Loucy (cell line): ENCODE measurements around the gene FAM217A.

ENCODE experiments used
- H2AFZ ChIP-seq: fragments of 200-600 bp; sonication (generic); 2 replicates; pipeline ENCODE4 v1.6.0; 2016; ENCODE audit warnings: antibody characterized with exemption, mild to moderate bottlenecking, low read length, moderate library complexity
- H3F3A ChIP-seq: fragments of 200-600 bp; 2 replicates; pipeline ENCODE4 v1.6.0; 2016; ENCODE audit warnings: antibody characterized with exemption, low read depth, mild to moderate bottlenecking
- H3K27me3 ChIP-seq: fragments of 200-600 bp; sonication (generic); 2 replicates; pipeline ENCODE4 v1.6.1; 2014; ENCODE audit warnings: low read length, mild to moderate bottlenecking; ENCODE audit not compliant: insufficient read depth, poor library complexity, severe bottlenecking
- H3K36me3 ChIP-seq: fragments of 200-600 bp; sonication (generic); 2 replicates; pipeline ENCODE4 v1.6.1; 2016; ENCODE audit warnings: low read length; ENCODE audit not compliant: insufficient read depth
- H3K4me1 ChIP-seq: fragments of 200-600 bp; sonication (generic); 2 replicates; pipeline ENCODE4 v1.5.1; 2014; ENCODE audit warnings: low read length, mild to moderate bottlenecking; ENCODE audit not compliant: insufficient read depth, poor library complexity, severe bottlenecking
- H3K4me2 ChIP-seq: fragments of 200-600 bp; sonication (generic); 2 replicates; pipeline ENCODE4 v1.6.0; 2014; ENCODE audit warnings: antibody characterized with exemption, low read length, low read depth, mild to moderate bottlenecking; ENCODE audit not compliant: poor library complexity, severe bottlenecking
- H3K4me3 ChIP-seq: fragments of 200-600 bp; sonication (generic); 2 replicates; pipeline ENCODE4 v1.5.1; 2014; ENCODE audit warnings: low read length, mild to moderate bottlenecking, mixed read lengths; ENCODE audit not compliant: poor library complexity, severe bottlenecking
- H3K79me2 ChIP-seq: fragments of 200-600 bp; sonication (generic); 2 replicates; pipeline ENCODE4 v1.6.1; 2014; ENCODE audit warnings: low read length; ENCODE audit not compliant: insufficient read depth
- H3K9ac ChIP-seq: fragments of 200-600 bp; sonication (generic); 2 replicates; pipeline ENCODE4 v1.6.0; 2014; ENCODE audit warnings: mild to moderate bottlenecking, low read depth, low read length, moderate library complexity; ENCODE audit not compliant: poor library complexity, severe bottlenecking
- H3K9me2 ChIP-seq: fragments of 200-600 bp; sonication (generic); replicated peaks from 2 replicates; pipeline ENCODE4 v1.6.1; 2016; ENCODE audit warnings: low read depth, low read length, mixed read lengths
- H3K9me3 ChIP-seq: fragments of 200-600 bp; sonication (generic); 2 replicates; pipeline ENCODE4 v1.6.1; 2014; ENCODE audit warnings: mild to moderate bottlenecking, antibody characterized with exemption, low read length, low read depth; ENCODE audit not compliant: insufficient read depth
- H4K20me1 ChIP-seq: fragments of 200-600 bp; sonication (generic); 2 replicates; pipeline ENCODE4 v1.6.0; 2014; ENCODE audit warnings: antibody characterized with exemption, low read length, mild to moderate bottlenecking; ENCODE audit not compliant: insufficient read depth, poor library complexity, severe bottlenecking
- EZH2phosphoT487 ChIP-seq: fragments of 200-600 bp; IDR thresholded peaks from 2 replicates; pipeline ENCODE4 v1.6.1; 2018; ENCODE audit warnings: antibody characterized with exemption, mild to moderate bottlenecking, moderate library complexity, borderline replicate concordance
- TF ChIP-seq, protein P1 (sequence below): fragments of 200-600 bp; sonication (generic); conservative IDR thresholded peaks from 2 replicates; pipeline ENCODE4 v1.5.1; 2014; ENCODE audit warnings: mild to moderate bottlenecking, antibody characterized with exemption, low read length

Gene FAM217A

DNA sequence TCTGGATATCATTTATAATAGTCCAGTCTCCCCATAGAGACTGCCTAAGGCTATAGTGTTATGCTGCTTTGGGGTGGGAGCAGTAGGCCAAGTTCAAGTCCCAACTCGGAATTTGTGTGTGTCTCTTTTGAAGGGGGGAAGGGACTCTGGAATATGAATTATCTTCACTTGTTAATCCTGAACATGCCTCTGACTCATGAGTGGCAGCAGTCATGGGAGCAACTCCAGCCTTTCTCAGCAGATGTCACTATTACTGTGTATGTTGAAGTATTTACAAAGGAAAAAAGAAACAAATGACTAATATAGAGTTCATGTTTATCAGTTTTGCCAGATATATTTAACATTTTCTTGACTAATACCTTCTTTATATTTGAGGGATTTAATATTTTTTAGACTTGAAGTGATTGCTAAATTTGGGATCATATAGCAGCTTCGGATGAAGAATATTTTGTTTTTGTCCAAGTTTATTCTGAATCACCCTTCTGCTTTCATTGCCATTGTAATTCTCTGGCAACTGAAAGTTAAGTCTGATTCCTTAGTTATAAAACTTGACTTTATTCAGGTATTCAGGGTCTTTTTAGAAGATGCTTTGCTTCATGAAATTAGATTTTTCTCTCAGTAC lies 23.4 kb downstream of the FAM217A start:
- Histone ChIP-seq H3K4me1 (peaks cover 21% of the 10 kb centered on the region), H3K4me3 (no peak overlapping the region), H2AFZ (no peak overlapping the region), H3K9me3 (no peaks in the 10 kb centered on the region), H3K36me3 (peaks cover 94% of the 10 kb centered on the region), H3K79me2 (no peaks in the 10 kb centered on the region), H3F3A (0 out of 2 replicates have a peak, but pooled peaks cover 5% of the 10 kb centered on the region), H3K9ac (no peak overlapping the region), H3K27me3 (no peaks in the 10 kb centered on the region), H3K4me2 (no peak overlapping the region), H3K9me2 (no peaks in the 10 kb centered on the region), H4K20me1 (peaks cover 3% of the 10 kb centered on the region)
- no peak for TF ChIP-seq EZH2phosphoT487
- TF ChIP-seq, protein P1, sequence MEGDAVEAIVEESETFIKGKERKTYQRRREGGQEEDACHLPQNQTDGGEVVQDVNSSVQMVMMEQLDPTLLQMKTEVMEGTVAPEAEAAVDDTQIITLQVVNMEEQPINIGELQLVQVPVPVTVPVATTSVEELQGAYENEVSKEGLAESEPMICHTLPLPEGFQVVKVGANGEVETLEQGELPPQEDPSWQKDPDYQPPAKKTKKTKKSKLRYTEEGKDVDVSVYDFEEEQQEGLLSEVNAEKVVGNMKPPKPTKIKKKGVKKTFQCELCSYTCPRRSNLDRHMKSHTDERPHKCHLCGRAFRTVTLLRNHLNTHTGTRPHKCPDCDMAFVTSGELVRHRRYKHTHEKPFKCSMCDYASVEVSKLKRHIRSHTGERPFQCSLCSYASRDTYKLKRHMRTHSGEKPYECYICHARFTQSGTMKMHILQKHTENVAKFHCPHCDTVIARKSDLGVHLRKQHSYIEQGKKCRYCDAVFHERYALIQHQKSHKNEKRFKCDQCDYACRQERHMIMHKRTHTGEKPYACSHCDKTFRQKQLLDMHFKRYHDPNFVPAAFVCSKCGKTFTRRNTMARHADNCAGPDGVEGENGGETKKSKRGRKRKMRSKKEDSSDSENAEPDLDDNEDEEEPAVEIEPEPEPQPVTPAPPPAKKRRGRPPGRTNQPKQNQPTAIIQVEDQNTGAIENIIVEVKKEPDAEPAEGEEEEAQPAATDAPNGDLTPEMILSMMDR: peak; percentile 64

DNA sequence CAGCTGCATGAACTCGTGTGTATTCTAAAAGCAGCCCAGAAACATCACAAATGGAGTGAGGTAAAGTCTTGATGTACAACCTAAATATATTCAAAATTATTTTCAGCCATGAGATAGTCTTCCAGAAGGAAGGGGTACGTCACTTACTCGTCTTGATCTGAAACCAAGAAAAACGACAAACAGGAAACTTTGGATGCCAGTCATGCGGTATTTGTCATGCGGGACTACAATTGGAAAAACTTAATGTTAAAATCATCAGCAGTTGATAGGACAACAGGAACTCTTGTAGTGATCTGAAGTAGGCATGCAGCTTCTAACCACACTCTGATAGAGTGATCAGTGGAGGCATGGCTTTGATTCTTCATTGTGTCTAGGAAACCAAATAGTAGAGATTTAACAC lies 29.7 kb downstream of the FAM217A start:
- H3F3A ChIP-seq: no peaks in the 10 kb centered on the region
- peaks cover 13% of the 10 kb centered on the region for H4K20me1 ChIP-seq
- peaks cover 4% of the 10 kb centered on the region for H3K79me2 ChIP-seq
- no peak overlapping the region for H3K4me2 ChIP-seq
- H3K9ac ChIP-seq: no peak overlapping the region
- no peaks in the 10 kb centered on the region for H3K9me3 ChIP-seq
- H3K36me3 ChIP-seq: peaks cover 92% of the 10 kb centered on the region
- no peaks in the 10 kb centered on the region for H3K4me1 ChIP-seq
- H2AFZ ChIP-seq: no peak overlapping the region
- no peaks in the 10 kb centered on the region for H3K27me3 ChIP-seq
- TF ChIP-seq, protein P1: no peak
- no peak for TF ChIP-seq EZH2phosphoT487
- no peaks in the 10 kb centered on the region for H3K9me2 ChIP-seq
- H3K4me3 ChIP-seq: no peak overlapping the region

DNA sequence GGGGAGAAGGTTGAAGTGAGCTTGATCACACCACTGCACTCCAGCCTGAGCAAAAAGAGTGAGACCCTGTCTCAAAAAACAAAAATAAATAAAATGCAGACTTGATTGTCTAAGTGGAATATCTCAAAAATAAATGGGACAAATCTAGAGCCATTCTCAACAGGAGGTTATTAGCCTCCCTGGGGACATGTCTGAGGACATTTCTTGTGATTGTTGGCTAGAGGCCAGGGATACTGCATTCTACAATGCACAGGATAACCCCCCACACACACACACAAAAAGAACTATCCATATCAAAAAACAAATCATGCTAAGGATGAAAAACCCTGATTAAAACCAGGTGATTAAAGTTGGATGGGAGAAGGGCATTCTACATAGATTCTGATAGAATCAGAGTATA lies 37.5 kb downstream of the FAM217A start:
- H3F3A ChIP-seq: no peaks in the 10 kb centered on the region
- H3K79me2 ChIP-seq: peaks cover 41% of the 10 kb centered on the region
- no peak overlapping the region for H3K4me2 ChIP-seq
- H3K9ac ChIP-seq: no peak overlapping the region
- peaks cover 97% of the 10 kb centered on the region for H3K36me3 ChIP-seq
- H3K9me3 ChIP-seq: no peaks in the 10 kb centered on the region
- no peaks in the 10 kb centered on the region for H3K9me2 ChIP-seq
- no peaks in the 10 kb centered on the region for H3K4me1 ChIP-seq
- peaks cover 50% of the 10 kb centered on the region for H4K20me1 ChIP-seq
- H3K4me3 ChIP-seq: no peak overlapping the region
- H3K27me3 ChIP-seq: no peaks in the 10 kb centered on the region
- H2AFZ ChIP-seq: no peak overlapping the region
- TF ChIP-seq EZH2phosphoT487: no peak
- TF ChIP-seq, protein P1: no peak
